IPS-11a (cell line): ENCODE data around the gene MAST2.

ENCODE experiments used
- H3K4me3 ChIP-seq: one replicate; pipeline ENCODE4 v1.5.1; 2013; ENCODE audit warnings: low read depth, low read length, control low read depth

The MAST2 gene

DNA sequence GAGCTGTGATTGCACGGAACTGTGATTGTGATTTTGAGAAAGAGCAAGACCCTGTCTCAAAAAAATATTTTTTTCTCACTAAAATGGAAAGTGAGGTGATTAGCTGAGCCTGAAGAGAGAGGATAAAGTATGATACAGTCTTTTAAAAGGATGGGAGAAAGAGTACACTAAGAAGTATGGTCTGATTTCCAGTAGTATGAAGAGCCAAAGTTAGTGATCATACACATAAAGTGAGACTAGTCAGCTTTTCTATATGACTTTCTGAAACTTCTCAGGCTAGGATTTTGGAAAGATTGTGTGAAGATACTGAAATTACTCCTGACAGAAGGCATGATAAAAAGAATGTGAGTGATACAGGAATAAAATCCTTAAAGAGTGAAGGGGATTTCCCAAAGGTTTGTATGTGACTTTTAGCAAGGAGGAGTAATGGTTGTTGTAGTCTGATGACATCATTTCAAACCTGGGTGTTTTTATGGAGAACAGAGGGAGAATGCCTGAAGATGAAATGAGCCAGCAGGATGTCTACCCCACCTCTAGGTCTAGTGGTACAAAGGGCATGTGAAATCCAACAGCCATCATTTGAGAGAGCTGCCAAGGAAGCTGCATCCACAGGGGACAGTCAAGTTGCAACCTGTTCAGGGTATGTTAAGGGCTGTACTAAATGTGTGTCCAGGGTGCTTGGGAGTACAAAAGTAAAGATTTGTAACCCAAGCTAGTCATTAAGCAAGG is 171.3 kb downstream of the MAST2 start:
- no peak overlapping the region for H3K4me3 ChIP-seq

- no peak overlapping the region for H3K4me3 ChIP-seq
Measured at GRCh38 chr1:45976623-45977022, 173.2 kb downstream of the MAST2 start.

DNA sequence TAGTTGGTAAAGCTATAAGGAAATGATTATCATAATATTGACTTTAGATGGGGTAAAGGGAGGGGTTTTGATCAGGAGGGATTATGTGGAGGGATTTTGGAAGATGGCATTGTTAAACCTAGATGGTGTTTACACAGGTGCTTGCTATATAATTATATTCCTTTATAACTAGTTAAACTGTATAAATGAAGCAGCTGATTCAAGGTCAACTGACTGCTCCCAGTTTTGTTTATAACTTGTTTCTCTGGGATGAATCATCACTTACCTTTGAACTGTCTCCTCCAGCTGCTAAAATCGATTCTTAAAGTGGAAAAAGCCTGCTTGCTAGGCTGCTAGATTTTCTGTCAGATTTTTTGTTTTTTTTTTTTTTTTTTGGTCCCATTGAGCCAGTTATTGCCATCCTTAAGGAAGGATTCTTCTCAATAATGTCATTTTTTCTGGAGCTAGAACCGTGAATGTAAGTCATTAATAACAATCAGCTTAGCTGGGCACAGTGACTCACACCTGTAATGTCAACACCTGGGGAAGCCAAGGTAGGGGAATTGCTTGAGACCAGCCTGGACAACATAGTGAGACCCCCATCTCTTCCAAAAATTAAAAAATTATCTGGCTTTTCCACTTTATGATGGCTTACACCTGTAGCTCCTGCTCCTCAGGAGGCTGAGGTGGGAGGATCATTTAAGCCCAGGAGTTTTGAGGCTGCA is 175.8 kb downstream of the MAST2 start:
- no peak overlapping the region for H3K4me3 ChIP-seq

- no peak overlapping the region for H3K4me3 ChIP-seq
Measured at GRCh38 chr1:45979778-45980176, 176.4 kb downstream of the MAST2 start.

DNA sequence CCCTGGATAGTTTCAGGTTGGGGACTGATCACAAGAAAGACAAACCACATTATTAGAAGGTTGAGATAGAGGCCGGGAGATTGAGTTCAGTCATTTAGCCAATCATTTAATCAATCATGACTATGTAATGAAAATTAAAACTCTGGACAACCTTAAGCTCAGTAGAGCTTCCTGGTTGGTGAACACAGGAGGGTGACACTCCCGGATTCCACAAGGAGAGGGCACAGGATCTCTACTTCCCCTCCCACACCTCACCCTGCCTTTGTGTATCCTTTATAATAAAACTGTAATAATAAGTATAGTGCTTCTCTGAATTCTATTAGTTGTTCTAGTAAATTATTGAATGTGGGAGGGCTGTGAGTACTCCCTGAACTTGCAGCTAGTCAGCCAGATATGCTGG is 178.9 kb downstream of the MAST2 start:
- no peak overlapping the region for H3K4me3 ChIP-seq

DNA sequence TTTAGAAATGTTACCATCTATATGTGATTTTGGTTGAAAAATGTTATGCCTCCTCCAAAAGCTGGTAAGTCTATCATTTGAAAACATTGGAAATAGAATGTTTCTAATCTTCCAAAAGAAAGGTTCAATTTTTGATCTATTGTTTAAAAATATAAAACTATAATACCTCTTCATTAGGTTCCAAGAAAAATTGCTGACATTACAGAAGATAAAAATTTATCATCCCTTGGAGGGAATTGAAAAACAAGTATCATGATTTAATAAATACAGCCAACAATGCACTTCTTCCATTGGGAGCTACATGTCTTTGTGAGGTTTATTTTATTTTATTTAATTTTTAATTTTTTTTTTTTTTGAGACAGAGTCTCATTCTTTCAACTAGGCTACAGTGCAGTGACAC is 180.6 kb downstream of the MAST2 start:
- H3K4me3 ChIP-seq = no peak overlapping the region

DNA sequence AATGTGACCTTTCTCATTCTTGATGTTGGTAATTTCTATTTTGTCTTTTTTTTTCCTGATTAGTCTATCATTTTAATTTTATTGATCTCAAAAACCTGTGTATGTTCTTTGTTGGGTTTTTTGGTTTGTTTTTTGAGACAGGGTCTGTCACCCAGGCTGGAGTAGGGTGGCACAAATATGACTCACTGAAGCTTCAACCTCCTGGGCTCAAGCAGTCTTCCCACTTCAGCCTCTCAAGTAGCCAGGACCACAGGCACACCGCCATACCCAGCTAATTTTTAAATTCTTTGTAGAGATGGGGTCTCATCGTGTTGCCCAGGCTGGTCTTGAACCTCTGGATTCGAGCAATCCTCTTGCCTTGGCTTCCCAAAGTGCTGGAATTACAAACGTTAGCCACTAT is 183.8 kb downstream of the MAST2 start:
- no peak overlapping the region for H3K4me3 ChIP-seq

DNA sequence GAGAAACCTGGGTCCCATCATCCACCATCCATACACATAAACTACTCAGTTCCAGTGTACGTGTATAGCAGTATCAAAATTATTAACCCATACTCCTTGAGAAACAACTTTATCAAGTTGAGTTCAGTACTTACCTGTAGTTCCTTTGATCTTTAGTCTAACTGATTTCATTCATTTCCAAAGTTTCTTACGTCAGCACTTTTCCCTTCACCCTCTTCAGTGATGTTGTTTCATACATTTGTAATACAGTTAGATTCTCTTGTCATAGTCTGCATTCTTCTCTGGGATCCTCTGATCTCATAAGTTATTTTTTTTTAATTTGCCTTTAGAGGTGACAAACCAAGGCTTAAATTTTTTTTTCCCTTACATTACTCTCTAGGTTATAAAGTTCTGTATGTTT is 185.8 kb downstream of the MAST2 start:
- H3K4me3 ChIP-seq = no peak overlapping the region

- no peak overlapping the region for H3K4me3 ChIP-seq
Measured at GRCh38 chr1:45994423-45994822, 191.0 kb downstream of the MAST2 start.

GRCh38 chr1:45995298-45995697 is 191.9 kb downstream of the MAST2 start:
- H3K4me3 ChIP-seq = no peak overlapping the region

GRCh38 chr1:45998020-45998617 is 194.7 kb downstream of the MAST2 start:
- no peak overlapping the region for H3K4me3 ChIP-seq

GRCh38 chr1:45999507-45999906 is 196.1 kb downstream of the MAST2 start:
- H3K4me3 ChIP-seq = no peak overlapping the region

DNA sequence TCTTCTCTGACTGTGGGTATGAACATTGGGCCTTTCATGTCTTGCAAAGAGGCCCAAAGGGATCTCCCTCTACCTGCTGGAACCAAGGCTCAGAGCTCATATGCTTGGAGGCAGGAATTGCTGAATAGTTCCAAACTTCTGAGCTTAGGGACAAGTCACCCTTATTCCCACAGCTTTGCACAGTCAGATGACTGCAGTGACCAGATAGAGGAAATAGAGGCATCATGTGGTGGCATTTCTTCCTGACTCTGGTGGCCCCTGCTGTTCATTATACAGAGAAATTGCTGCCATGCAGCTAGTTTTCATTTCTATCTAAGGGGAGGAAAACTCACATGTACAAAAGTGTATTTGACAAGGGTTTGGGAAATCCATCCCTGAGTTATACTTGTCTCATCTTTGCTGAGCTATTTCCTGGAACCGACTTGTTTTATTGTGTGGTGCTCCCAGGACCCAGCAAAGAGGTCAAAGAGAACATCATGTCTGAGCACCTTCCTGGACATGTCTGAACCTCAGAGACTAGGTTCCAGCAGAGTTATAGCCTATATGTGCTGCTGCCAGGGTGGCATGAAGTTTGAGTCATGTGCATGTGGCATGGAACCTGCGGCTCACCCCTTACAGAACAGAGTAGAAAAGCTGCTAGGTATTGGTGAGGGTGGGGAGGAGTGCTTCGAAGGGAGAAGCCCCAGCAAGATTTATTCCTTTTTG is 197.8 kb downstream of the MAST2 start:
- H3K4me3 ChIP-seq = no peak overlapping the region

DNA sequence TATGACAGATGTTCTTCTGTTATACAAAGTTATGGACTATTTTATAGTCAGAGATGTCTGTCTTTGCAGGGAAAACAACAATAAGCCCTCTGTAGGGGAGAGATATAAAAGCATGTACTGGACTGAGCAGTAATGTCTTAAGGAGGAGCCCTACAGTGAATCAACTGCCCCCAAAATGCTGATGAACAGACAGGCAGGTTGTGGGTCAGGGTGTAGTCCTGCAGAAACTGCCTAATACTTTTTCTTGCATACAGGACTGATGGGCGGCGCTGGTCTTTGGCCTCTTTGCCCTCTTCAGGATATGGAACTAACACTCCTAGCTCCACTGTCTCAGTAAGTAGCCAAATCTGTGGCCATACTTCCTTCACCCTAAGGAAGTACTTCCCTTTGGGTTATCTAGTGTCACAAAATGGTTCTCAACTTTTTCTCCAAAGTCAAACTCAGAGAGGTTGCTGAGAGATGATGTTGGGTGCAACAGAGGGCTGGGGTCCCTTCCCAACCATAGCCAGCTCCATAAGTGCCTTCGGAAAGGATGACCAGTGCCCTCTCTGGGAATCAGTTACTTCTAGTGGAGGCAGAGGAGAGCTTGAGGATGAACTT is 199.2 kb downstream of the MAST2 start:
- H3K4me3 ChIP-seq = no peak overlapping the region

- H3K4me3 ChIP-seq = no peak overlapping the region
Measured at GRCh38 chr1:46003315-46003714, 199.9 kb downstream of the MAST2 start.

DNA sequence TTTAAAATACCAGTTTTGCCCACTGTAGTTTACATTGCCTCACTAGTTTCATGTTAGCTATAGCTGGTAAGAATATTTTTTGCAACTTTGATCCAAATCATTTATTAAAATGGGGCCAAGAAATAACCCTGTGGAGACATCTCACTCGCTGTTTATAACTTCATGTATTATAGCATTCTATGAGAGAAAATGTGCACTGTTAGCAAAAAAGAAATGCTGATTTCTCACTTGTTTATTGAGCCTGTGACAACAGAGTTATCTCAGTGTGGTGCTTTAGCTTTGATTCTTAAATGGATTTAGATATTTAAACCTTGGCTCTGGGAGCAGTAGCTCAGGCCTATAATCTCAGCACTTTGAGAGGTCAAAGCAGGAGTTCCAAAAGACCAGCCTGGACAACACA is 201.1 kb downstream of the MAST2 start:
- no peak overlapping the region for H3K4me3 ChIP-seq

DNA sequence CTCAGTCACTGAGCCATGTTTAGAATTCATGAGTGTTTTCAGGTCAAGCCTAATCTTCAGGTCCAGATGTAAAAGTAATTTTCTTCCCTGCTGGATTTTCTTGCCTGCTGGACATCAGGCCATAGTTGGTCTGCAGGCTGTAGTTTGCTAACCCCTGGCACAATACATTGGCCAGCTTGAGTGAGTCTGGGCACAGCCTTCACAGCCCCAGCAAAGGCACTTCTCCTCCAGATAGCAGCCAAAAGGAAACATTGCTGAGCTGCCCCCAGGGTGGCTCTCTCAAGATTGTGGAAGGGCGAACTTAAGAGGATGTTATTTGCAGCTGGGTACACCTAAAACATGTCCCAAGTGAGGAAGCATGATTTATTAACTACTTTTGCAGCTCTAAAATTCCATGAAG is 202.2 kb downstream of the MAST2 start:
- H3K4me3 ChIP-seq = no peak overlapping the region

GRCh38 chr1:46008585-46008984 is 205.2 kb downstream of the MAST2 start:
- no peak overlapping the region for H3K4me3 ChIP-seq

DNA sequence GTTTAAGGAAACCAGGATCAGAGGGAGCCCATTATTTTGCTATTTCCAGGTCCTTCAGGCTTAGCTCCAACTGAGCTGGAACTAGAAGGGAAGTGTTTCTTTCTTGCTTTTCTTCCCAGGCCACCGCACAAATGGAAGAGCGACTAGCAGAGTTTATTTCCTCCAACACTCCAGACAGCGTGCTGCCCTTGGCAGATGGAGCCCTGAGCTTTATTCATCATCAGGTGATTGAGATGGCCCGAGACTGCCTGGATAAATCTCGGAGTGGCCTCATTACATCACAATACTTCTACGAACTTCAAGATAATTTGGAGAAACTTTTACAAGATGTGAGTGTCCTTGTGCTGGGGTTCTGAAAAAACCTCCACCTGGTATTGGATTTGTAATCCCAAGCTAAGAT is 207.2 kb downstream of the MAST2 start:
- no peak overlapping the region for H3K4me3 ChIP-seq

- H3K4me3 ChIP-seq = no peak overlapping the region
Measured at GRCh38 chr1:46011121-46011695, 207.8 kb downstream of the MAST2 start.

GRCh38 chr1:46012236-46012635 is 208.8 kb downstream of the MAST2 start:
- no peak overlapping the region for H3K4me3 ChIP-seq
